ENCODE results near the gene NDUFA12.

Gene NDUFA12

GRCh38 chr12:94983321-94983720 is 20.2 kb downstream of the NDUFA12 start:
- H3K27ac ChIP-seq = no peak overlapping the region
- DNase-seq (ENCODE audit: low spot score) = no peak
- no peak overlapping the region for H3K4me3 ChIP-seq
- no peak for TF ChIP-seq CTCF (IDR thresholded peaks at IDR 0.05)

DNA sequence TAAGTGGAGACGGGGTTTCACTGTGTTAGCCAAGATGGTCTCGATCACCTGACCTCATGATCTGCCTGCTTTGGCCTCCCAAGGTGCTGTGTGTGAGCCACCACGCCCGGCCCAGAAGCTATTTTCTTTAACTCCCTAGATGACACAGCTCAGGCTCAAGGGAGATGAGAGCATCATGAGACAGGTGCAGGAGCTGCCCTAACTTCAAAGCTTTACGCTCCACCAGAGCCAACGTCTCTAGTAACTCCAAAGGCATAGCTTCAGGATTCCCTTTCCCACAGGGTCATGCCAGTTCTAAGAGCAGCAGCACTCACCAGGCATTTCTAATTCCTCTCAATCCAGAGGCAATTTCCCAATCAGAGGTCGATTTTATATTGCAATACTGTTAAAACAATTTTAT is 21.0 kb downstream of the NDUFA12 start:
- TF ChIP-seq CTCF (IDR thresholded peaks at IDR 0.05) = no peak
- no peak overlapping the region for H3K4me3 ChIP-seq
- no peak for DNase-seq (ENCODE audit: low spot score)
- no peak overlapping the region for H3K27ac ChIP-seq

GRCh38 chr12:94980577-94980976 is 22.9 kb downstream of the NDUFA12 start:
- no peak overlapping the region for H3K4me3 ChIP-seq
- TF ChIP-seq CTCF (IDR thresholded peaks at IDR 0.05) = no peak
- DNase-seq (ENCODE audit: low spot score) = no peak
- no peak overlapping the region for H3K27ac ChIP-seq

DNA sequence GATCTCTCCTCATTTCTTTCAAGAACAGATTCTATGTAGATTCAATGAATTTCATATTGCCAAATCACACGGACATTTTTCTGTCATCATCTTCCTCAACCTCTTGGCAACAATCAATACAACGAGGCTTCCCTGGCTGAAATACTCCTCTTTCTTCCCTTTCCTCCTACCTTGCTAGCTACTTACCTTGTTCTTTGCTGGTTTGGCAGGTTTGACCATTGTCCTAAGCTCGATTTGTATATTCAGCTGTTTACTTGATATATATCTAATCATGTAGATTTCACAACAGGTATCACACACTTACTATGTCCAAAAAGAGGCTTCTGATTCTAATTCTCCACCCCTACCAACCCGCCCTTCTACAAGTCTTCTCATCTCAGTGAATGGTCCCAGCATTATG is 23.6 kb downstream of the NDUFA12 start:
- no peak for DNase-seq (ENCODE audit: low spot score)
- H3K4me3 ChIP-seq = no peak overlapping the region
- TF ChIP-seq CTCF (IDR thresholded peaks at IDR 0.05) = no peak

DNA sequence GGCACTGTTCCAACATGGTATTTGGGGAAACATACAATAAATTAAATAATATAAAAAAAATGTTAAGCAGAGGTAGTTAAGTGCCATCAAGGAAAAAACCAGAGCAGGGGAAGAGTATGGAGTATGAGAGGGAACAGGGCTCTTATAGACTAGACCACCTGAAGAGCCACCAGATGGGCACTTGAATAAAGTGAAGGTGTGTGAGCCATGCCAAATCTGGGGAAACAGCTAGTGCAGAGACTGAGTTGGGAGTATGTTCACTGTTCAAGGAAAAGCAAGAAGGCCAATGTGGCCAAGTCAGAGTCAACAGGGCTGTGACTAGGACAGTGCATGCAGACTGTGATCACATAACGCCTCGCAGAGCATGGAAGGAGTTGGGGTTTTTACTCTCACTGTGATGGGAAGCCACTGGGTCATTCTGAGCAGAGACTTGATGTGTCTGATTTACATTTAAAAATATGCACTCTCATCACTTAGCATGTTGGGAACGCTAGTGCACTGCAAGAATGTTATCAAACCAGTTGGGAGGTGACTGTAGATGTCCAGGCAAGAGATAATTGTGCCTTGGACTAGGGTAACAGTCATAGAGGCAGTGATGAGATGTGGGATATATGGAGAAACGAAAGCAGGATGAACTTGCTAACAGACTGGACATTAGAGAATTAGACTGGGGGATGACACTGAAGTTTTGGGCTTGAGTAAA is 25.6 kb downstream of the NDUFA12 start:
- no peak overlapping the region for H3K27ac ChIP-seq
- DNase-seq (ENCODE audit: low spot score) = no peak
- no peak for TF ChIP-seq CTCF (IDR thresholded peaks at IDR 0.05)
- H3K4me3 ChIP-seq = no peak overlapping the region

More for the DNA sequence above, 23.6 kb downstream of the NDUFA12 start:
- no peak overlapping the region for H3K27ac ChIP-seq

- TF ChIP-seq CTCF (IDR thresholded peaks at IDR 0.05) = no peak
- no peak overlapping the region for H3K4me3 ChIP-seq
- no peak overlapping the region for H3K27ac ChIP-seq
- DNase-seq (ENCODE audit: low spot score) = no peak
These were observed 30.3 kb downstream of the NDUFA12 start for GRCh38 chr12:94973221-94973620.

DNA sequence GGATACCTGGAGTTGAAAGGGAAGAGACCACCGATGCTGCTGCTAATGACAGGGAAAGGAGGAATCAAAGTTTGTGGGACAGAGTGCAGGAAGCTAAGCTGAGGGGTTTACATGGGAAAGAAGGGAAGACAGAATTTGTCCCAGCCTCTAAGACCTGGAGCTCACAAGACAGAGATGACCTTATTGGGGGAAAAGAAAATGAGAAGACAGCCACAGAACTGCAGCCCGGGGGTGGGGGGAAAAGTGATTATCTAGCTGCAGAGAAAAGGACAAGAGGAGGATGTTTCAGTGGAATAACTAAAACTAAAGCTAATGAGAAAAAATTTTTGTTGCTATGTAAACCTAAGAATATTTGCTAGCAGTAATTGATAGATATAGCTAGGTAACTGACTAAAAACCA is 30.7 kb downstream of the NDUFA12 start:
- H3K27ac ChIP-seq = no peak overlapping the region
- H3K4me3 ChIP-seq = no peak overlapping the region
- no peak for TF ChIP-seq CTCF (IDR thresholded peaks at IDR 0.05)
- no peak for DNase-seq (ENCODE audit: low spot score)
